Activated CD4-positive, alpha-beta T cell treated with anti-CD3 and anti-CD28 coated beads, Interleukin-2, amount 50 U/mL, for 24 hours (primary cell): ENCODE results near the gene RASD2.

Source experiments
- DNase-seq, 2 donors: peaks; one replicate each; pipeline ENCODE4 v3.0.0-alpha.2; 2020; ENCODE audit warnings: low read depth in 1 of 2, low spot score in 1 of 2

RASD2 gene

GRCh38 chr22:35558719-35559118 lies 18.1 kb downstream of the RASD2 start:
- DNase-seq = no peak

DNA sequence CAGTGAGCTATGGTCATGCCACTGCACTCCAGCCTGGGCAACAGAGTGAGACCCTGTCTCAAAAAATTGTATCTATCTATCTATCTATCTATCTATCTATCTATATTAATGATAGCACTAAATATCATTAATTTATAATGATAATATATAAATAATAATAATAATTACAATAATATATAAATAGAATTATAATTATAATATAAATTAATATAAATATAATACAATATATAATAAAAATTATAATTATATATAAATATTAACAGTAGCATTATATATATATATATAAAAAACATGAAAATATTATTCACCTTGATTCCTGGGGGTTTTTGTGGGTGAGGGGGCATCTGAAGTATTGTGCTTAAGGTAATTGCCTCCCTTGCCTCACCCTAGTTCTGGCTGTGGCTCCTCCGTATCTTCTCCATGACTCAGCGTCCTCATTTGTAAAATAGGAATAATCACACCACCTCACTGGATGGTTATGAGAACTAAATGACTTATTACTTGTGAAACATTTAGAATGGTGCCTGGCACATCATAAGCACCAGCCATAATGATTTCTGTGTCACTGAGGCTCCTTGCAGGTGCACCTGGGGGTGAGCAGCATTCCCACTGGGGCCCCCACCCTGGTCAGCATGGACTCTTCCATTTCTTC lies 18.8 kb downstream of the RASD2 start:
- no peak for DNase-seq

GRCh38 chr22:35560366-35560765 lies 19.7 kb downstream of the RASD2 start:
- DNase-seq = no peak

DNA sequence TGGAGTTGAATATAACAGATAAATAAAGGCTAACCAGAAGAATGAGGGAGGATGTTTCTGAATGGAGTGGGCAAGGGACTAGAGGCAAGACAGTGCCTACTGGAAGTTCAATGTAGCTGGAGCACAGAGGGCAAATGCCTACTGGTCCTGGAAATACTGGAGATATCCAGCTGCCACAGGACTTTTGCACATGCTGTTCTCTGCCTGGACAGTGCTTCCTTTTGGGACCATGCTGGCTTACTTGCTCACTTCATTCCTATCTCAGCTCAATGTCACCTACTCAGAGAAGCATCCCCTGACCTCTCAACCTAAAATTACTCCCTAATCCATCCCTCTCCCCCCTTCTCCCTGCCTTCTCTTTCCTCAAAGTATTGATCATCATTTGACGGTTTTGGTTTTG lies 20.2 kb downstream of the RASD2 start:
- DNase-seq = no peak

DNA sequence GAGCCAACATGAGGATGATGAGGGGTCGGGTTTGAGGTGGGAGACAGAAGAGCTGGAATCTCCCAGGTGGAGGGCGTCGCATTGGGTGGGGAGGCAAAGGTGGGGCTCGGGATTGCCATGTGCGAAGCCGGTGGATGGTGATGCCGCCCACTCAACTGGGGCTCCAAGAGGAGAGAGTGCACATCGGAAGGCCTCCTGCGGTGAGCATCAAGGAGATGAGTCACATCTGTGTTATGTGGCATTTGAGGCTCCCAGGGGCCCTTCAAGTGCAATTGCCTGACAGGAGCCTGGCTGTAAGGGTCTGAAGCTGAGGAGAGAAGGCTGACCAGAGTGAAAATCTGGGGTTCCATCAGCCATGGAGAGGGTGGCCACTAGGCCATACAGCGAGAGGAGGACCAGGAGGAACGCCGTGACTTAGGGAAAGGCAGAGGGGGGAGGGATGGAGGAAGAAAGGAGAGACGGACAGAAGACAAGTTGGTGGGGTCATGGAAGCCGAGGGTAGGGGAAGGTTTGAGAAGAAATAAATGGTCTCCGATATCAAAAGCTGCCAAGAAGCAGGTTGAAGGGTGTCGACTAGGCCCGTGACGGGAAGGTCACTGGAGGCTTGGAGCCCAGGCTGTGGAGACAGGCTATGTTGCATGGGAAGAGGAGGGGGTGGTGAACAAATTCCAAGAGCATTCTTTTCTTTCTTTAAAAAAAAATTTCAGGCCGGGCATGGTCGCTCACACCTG lies 21.3 kb downstream of the RASD2 start:
- no peak for DNase-seq

DNA sequence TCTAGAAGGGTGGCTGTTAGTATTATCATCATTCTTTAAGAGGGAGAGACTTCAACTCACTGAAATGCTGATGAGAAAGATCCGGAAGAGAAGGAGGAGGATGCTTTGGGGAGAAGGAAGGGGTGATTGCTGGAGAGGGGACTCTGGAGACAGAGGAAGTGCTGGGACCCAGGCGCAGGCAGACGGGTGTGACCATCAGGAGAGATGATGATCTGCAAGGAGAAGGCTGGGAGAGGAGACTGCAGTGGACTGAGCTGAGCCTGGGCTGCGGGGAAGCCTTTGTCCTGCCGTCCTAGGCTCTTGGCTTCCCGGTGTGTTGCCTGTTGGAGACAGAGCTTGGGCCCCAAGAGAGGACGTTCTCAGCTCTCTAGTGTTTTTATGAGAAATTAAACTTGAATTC lies 22.6 kb downstream of the RASD2 start:
- DNase-seq = no peak

DNA sequence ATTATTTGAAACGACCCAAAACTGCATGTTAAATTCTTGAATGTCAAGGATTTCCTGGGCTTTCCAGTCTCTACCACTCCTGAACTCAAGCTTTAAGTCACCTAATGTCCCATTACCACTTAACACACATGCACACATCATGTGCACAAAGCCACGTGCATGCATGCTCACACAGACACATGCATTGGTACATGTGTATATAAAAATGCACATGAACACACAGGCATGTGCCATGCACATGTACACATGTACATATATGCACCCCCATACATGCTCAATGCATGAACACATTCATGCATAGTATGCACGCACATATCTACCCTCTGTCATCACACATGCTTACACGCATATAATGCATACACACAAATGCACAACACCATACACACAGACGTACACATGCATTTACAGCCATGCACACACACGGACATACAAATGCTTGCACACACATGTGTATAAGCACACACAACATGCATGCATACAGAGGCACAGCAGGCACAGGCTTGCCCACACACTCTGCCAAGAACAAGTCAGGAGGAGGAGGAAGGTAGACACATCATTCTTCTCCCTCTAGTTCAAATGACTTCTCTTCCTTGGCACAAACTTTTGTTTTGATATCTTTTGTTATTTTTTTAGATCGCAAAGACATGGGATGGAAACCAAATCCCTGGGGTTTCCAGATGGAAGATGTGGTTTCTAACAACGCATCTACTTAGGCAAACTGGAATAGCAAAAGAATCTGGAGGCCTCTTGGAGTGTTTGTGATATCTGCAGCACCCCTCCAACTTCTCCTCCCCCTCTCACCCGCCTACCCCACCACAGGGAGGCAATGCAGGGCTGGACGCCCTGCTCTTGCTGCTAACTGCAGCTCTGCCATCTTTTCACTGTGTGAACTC lies 24.6 kb downstream of the RASD2 start:
- DNase-seq = no peak

DNA sequence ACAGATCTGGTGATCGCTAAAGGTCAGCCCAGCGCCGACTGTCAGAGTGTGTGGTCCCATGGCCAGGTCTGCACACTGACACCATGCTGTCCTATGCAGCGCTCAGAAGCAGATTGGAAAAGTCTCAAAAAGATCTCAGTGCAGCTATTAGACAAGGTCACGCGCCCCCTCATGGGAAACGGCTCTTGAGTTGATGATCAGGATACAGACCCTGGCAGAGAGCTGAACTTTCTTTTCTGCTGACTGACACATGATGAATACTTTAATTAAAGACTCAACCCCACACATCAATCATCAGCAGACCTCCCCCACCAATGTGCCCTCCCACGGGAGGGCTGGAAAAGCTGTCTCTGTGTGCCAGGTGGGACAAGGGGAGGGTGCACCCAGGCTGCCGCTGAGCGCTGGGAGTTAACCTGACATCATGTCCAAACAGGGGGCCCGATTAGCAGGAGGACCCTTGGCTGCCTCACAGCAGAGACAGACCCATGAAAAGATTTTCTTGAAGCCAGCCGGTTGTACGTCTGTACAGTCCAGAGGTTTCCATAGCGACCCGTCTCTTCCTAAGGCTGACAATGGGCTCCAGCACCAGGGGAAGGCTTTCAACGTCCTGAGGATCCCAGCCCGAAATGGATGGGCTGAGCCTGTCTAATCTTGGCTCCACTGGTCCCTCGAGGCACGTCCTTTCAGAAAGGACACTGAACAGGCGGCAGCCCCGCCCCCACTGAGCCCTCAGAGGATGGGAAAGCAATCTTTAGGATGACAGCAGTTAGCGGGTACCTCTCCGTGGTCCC lies 26.9 kb downstream of the RASD2 start:
- DNase-seq = no peak

- DNase-seq = no peak
Observed at GRCh38 chr22:35568751-35569739, 28.4 kb downstream of the RASD2 start.

DNA sequence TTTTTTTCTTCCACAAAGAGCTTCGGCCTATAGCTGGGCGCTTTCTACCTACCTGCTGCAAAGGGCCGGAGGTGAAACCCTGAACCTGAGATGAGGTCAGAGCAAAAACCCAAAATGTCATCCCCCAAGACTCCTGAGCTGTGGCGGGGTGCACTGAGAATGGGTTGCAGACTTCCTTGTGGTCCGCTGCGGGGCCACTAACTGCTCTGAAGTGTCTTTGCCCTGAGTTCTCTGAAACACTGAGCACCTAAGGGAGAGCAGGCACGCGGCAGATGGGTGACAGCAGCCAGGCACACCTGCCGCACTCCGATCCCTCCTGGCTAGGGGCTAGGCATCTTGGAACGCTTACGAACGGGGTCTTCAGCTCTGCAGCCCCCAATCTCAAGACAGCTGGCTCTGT lies 29.3 kb downstream of the RASD2 start:
- no peak for DNase-seq

GRCh38 chr22:35570686-35571194 lies 30.1 kb downstream of the RASD2 start:
- DNase-seq = no peak

GRCh38 chr22:35572556-35572955 lies 31.9 kb downstream of the RASD2 start:
- DNase-seq = no peak

DNA sequence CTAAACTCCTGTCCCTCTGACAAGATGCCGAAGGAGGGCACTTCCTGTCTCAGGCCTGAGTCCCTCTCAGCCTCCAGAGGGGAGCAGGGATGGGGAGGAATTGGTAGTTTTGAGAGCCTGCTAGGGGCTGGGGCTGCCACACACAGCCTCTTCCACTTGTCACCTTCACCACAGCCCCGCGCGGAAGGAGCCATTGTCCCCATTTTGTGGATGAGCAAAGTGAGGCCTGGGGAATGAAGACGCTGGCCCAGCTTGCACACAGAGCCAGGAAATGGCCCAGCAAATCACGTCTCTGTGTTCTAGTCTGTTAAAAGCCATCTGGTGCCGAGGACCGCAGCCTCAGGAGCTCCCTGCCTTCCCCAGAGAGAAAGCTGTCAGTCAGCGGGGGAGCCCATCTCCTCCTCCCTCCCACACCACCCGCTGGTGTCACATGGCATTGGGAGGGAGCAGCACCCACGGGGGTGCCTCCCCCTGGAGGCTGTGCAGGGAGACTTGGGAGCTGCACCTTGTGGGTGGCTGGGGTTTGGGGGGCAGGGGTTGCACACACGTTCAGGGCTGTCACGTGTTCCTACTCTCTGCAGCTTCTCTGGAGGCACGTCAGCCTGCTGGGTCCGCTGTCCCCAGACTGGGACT lies 34.6 kb downstream of the RASD2 start:
- DNase-seq = no peak

GRCh38 chr22:35576671-35577070 lies 36.0 kb downstream of the RASD2 start:
- no peak for DNase-seq

DNA sequence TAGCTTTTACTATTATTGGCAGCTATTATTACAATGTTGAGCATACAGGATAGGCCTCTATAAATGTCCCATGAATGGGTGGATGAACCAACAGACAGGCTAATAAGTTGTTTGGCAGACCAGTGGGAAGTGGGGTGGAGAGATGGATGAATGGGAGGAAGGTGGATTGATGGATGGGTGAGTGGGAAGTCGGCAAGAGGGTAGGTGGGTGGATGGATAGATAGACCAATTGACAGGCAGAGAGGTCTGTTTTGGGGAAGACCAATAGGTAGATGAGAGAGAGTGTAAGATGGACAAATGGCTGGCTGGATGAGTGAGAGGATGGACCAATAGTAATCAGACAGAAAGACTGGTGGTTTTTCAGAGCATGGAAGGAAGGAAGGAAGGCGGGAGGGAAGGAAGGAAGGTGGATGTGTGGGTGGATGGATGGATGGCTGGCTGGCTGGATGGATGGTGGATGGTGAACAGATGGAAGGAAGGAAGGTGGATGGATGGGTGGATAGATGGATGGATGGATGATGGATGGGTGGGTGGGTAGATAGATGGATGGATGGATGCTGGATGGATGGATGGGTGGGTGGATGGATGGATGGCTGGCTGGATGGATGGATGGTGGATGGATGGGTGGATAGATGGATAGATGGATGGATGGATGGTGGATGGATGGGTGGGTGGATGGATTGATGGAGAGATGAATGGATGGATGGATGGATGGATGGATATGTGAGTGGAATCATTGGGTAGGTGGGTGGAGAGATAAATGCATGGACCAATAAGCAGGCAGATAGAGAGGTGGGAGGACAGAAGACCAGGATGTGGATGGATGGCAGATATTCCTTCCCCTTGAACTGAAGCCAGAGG lies 37.4 kb downstream of the RASD2 start:
- DNase-seq = no peak

DNA sequence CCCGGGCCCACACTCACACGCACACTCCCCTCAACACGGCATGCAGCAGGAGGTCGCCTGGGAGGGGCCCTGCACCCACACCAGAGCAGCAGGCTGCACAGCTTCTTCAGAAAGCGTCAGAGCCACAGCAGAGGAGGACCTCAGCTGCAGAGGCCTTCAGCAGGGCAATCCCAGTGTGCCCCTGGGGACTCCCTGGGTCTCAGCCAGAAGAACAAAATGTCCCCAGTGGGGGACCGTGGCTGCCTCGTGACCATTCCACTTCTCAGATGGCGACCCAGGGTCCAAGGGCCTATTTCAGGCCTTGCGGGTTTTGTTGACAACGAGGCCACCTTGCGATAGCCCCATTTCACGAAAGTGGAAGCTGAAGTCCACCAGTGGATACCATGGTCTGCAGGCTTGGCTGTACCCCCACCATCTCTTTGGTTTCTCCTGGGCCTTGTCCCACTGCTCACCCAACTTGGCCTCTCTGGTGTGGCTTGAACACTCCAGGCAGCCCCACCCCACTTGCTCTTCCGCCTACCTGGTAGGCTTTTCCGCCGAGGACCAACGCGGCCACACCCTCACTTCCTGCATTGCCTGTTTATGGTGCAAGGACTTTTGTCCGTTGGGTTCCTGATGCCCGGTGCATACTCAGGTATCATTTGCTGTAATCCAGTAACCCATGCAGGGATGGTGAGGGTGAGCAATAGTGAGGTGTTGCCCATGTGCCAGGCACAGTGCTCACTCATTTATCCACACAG lies 38.4 kb downstream of the RASD2 start:
- DNase-seq = no peak

DNA sequence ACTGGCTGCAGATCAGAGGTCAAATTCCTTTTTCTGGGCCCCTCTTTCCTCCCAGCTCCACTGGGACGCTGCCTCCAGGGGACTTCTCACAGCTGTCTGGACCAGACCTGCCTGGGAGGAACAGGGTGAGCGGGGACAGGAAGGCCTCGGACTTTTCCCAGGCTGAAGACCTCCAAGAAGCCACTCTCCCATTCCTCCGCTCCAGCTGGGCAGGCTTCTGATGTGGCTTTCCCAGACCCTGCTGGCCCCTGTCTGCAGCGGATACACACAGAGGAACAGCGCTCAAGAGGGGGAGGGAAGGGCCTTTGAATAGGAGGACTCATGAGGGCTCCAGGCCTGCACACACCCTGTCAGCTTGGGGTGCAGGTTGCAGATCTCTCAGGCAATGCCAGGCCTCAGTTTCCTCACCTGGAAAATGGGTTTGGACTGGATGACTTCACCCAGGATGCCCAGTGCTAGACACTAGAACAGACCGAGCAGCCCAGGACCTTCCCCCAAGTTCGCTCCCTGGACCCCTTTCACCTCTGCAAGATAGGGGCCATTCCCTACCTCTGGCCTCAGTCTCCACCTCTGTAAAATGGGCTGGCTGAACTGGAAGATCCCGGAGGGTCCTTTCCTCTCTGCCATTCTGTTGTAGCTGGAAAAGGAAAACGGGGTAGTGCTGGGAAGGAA lies 39.9 kb downstream of the RASD2 start:
- DNase-seq = no peak
